ENCODE results near the gene BCR.

The BCR gene

GRCh38 chr22:23257889-23258825 is 77.8 kb downstream of the BCR start:
- TF ChIP-seq, protein P1, sequence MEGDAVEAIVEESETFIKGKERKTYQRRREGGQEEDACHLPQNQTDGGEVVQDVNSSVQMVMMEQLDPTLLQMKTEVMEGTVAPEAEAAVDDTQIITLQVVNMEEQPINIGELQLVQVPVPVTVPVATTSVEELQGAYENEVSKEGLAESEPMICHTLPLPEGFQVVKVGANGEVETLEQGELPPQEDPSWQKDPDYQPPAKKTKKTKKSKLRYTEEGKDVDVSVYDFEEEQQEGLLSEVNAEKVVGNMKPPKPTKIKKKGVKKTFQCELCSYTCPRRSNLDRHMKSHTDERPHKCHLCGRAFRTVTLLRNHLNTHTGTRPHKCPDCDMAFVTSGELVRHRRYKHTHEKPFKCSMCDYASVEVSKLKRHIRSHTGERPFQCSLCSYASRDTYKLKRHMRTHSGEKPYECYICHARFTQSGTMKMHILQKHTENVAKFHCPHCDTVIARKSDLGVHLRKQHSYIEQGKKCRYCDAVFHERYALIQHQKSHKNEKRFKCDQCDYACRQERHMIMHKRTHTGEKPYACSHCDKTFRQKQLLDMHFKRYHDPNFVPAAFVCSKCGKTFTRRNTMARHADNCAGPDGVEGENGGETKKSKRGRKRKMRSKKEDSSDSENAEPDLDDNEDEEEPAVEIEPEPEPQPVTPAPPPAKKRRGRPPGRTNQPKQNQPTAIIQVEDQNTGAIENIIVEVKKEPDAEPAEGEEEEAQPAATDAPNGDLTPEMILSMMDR (IDR thresholded peaks at IDR 0.05; ENCODE audit: low read depth, low read length) = no peak
- no peak overlapping the region for H3K4me3 ChIP-seq (ENCODE audit: low read depth, low read length)

DNA sequence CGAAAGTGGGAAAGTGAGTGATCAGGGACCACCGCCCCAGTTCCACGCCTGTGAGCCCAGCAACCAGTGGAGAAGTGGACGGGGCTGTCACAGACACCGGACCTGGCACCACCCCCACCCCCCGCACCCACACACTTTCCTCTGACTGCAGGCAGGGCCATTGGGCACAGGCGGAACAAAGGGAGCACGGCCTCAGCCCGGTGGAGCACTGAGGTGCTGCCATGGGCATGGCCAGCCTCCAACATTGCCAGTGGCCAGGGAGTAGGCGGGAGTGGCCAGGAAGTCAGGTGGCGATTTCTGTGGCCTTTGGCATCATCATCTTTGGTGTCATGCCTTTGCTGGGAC is 78.5 kb downstream of the BCR start:
- TF ChIP-seq, protein P1 (IDR thresholded peaks at IDR 0.05; ENCODE audit: low read depth, low read length) = no peak
- no peak overlapping the region for H3K4me3 ChIP-seq (ENCODE audit: low read depth, low read length)

DNA sequence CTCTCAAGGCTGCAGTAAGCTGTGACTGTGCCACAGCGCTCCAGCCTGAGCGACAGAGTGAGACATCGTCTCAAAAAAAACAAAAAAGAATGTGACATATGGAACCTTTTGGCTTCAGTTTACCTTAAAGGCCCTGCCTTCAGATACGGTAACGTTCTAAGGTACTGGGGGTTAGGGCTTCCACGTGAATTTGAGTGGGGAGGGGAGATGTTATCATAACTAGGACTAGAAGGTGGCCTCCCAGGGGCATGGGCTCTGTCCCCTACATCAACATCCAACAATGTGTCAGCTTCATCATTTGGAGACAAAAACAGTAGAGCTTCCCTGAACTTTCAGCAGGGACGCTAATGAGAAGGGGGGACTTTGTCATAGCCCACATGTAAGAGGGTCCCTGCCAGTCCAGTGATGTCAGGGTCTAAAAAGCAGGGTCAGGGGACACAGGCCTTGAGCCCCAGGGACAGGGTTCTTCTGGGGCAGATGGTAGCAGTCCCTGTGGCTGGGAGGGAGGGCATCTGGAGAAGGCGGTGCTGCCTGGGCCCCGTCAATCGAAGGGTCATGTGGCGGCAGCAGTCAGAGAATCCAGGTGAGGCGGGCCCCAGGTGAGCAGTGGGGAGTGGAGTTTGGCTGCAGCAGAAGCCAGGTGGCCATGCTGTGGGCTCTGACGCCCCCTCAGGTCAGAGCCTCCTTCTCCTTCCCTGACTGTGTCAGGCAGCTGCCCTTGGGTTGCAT is 79.8 kb downstream of the BCR start:
- H3K4me3 ChIP-seq (ENCODE audit: low read depth, low read length) = no peak overlapping the region
- TF ChIP-seq, protein P1 (IDR thresholded peaks at IDR 0.05; ENCODE audit: low read depth, low read length) = no peak

- TF ChIP-seq, protein P1 (IDR thresholded peaks at IDR 0.05; ENCODE audit: low read depth, low read length) = no peak
- no peak overlapping the region for H3K4me3 ChIP-seq (ENCODE audit: low read depth, low read length)
Observed at GRCh38 chr22:23260645-23261581, 80.6 kb downstream of the BCR start.

DNA sequence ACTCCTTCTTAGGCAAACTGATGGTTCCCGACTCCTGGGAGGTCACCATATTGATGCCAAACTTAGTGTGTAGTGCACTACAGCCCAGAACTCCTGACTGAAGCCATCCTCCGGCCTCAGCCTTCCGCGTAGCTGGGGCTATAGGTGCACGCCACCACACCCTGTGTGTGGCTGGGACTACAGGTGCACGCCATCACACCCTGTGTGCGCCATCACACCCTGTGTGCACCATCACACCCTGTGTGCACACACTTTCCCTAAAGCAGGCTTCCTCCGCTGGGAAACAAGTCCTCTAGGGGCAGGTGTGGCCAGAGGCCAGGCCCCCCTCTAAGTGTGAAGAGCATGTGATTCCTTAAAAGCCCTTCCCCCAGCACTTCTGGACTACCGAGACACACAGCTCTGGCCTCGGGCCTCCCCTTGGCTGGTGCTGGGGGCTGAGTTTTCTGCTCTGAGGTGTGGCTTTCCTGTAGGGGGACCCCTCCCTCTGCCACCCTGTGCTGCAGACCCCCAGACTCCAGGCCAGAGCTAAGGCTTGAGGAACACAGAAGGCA is 81.7 kb downstream of the BCR start:
- TF ChIP-seq, protein P1 (IDR thresholded peaks at IDR 0.05; ENCODE audit: low read depth, low read length) = no peak
- no peak overlapping the region for H3K4me3 ChIP-seq (ENCODE audit: low read depth, low read length)

DNA sequence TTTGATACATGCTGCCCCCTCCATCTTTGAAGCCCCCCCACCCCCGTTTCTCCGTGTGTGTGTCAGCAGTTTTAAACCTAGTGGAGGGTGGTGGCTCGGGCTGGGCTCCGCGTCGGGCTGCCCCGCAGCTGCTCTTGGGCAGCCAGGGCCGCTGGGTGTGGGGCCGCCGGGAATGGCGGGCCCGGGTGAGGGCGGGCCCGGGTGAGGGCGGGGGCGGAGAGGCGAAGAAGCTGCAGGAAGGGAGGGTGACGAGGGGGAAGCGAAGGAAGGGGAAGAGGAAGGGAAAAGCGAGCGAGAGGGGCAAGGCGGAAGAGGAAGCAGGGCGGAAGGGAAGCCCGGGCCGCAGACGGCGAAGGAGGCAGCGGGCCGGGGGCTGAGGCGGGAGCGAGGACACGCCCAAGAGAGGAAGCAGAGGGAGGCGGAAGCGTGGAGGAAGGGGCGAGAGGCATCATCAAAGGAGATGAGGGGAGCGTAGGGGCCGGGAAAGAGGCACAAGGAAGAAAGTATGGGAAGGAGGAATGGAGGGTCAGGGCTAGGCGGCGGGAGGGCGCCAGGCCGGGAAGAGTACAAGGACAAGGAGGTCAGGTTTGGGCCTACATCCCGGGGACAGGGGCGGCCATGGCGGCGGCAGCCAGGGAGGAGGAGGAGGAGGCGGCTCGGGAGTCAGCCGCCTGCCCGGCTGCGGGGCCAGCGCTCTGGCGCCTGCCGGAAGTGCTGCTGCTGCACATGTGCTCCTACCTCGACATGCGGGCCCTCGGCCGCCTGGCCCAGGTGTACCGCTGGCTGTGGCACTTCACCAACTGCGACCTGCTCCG is 82.4 kb downstream of the BCR start:
- H3K4me3 ChIP-seq (ENCODE audit: low read depth, low read length) = no peak overlapping the region
- TF ChIP-seq, protein P1 (IDR thresholded peaks at IDR 0.05; ENCODE audit: low read depth, low read length) = no peak

All from WI38 (cell line).